ENCODE data around the gene FBXO24.

The FBXO24 gene

DNA sequence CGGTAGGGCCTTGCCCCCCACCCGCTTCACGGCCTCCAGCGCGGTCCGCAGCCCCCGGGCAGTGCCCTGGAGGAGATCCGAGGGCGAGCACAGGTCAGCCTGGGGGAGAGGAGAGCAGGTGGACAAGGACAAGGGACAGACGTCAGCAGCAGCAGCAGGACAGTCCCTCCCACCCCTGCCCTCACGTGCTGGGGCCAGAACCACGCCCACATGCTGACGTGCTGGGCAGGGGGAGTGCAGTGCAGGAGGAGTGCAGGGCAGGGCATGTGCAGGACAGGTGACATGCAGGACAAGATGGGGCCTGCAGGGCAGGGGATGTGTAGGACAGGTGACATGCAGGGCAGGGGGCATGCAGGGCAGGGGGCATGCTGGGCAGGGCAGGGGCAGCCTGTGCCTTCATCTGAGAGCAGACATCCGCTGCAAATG, 10.9 kb upstream of the FBXO24 start:
- FAIRE-seq: no peak

DNA sequence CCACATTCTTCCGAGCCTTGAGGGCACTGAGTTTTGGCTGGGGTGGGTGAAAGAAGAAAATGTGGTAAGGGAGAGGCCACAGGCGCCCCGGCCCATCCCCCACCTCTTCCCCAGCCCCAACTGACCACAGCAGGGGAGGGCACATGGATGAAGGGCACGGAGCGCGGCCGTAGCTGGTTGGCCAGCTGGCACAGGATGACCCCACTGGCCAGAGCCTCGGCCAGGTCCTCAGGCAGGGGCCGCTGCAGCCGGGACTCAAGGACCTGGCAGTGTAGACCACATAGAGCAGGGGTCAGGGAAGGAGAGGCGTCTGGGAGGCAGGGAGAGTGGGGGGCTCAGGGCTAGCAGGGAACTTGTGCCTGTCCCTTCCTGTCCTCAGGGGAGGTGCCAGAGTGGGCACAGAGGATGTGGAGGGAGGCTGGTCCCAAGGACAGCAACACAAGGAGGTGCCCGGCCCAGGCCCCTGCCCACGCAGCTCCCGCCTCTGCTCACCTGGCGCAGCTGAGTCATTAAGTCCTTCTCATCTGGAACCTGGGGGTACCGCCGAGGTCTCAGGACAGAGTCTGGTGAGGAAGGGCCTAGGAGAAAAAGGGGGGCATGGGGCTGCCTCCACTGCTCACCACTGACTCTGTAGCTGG, 10.3 kb upstream of the FBXO24 start:
- no peak for FAIRE-seq

DNA sequence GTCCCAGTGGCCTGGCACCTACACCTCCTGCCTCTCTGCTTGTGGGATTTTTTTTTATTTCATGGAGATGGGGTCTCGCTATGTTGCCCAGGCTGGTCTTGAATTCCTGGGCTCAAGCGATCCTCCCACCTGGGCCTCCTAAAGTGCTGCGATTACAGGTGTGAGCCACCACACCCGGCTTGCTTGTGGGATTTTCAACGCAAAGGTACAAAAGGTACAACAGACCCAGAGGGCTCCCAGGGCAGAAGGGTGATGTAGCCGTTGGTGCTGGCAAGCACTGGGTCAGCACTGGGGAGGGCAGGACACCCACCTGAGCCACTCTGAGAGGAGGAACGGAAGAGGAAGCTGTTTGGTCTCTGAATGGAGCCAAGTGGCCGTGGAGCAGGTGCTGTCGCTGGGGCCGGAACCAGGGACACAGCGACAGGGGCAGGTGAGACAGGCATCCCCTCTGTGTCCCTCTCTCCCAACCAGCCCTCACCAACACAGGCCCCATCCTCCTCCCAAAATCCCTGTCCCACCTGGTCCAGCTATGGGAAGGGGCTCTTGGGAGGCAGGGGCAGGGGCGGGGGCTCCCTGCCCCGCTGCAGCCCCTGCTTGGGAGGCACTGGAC, 9.6 kb upstream of the FBXO24 start:
- FAIRE-seq: no peak

DNA sequence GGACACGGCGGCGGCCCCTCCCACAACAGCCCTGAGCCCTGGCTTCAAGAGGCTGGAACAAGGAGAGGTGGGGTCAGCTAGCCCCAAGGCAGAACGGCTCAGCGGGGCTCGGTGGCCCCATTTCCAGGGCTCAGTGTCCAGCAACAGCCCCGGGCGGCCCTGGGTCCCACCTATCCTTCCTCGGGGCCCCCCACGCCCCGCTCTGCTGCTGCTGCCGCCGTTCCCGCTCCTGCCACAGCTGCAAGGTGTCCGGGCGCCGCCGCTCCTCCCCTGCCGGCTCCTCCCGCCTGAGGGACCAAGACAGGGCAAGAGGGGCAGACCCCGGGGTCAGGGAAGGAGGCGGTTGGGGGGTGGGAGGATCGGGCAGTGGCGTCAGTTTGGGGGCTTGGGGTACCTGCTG, 9.0 kb upstream of the FBXO24 start:
- no peak for FAIRE-seq

DNA sequence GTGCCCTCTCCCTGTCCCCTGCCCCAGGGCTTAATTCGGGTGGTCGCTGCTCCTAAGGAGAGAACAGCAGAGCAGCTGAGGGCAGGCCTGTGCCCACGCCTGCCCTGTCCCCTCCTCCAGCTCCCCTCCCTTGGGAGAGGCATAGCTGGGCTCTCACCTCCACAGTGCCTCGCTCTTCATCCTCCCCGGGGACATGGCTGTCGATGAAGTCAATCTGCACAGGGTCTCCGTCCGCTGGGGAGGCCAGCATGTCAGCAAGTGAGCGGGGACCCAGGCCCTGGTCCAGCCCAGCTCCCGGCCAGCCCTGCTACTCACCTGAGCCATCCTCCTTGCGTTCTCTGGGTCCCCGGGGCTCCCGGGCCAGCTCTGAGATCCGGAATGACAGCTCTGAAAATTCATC, 8.6 kb upstream of the FBXO24 start:
- FAIRE-seq: no peak

DNA sequence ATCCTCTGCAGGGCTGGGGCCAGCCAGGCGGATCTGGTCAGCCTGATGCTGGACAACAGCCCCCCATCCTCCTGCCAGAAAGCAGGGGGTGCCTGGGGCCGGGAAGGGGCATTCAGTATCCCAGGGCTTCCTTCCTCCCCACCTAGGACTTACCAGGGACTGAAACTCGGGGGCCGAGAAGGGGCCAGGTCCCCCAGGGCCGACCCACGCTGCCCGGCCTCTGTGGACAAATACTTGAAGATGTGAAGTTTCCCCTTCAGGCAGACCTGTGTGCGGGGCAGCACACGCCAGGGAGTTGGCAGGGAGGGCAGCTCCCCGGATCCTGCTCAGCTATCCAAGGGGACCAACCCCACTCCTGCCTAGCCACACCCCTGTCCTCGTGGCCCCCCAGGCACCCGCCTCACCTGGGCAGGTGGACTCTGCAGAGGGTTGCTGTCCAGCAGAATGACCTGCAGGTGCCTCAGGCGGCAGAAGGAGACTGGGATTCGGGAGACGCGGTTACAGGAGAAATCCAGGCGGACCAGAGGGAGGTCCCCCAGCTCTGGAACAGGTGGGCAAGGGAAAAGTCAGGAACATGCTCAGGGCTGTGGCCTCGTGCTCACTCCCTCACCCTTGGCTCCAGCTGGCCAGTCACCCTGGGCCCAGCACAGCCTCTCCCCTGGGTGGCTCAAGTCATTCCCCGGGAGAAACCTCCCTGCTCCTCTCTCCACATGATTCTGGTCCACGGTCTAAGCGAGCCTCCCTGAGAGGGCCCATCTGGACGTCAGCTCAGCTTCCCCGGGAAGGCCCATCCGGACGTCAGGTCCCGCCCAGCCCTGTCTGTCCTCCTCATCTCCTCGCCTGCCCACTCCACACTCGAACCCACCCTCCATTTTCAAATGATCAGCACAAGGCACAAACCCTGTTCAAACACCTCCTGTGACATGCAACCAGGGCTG, 7.6 kb upstream of the FBXO24 start:
- no peak for FAIRE-seq

DNA sequence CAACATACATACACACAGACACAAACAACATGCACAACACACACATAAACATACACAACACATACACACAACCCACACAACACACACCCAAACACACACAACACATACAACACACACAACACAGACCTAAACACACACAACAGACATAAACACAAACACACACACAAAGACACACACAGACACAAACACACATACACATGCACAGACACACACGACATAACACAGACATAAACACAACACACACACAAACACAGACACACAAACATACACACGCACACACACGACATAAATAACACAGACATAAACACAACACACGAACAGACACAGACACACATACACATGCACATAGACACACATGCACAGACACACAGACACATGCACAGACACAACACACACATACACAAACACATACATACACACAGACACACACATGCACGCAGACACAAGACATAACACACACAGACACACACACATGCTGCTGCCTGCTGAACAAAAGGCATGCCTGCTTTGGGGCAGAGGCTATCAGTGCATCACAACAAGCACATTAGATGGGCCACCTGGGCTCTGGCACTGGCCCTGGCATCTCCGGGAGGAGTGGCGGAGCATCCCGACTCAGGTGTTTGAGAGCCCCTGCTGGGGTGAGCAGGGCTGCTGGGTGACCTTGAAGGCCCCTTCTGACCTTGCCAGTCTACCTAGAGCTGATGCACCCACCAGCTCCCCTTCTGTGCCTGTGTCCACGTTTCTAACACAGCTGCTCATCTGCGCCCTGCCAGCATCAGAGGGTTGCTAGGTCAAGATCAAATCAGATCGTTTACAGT, 5.5 kb upstream of the FBXO24 start:
- no peak for FAIRE-seq

DNA sequence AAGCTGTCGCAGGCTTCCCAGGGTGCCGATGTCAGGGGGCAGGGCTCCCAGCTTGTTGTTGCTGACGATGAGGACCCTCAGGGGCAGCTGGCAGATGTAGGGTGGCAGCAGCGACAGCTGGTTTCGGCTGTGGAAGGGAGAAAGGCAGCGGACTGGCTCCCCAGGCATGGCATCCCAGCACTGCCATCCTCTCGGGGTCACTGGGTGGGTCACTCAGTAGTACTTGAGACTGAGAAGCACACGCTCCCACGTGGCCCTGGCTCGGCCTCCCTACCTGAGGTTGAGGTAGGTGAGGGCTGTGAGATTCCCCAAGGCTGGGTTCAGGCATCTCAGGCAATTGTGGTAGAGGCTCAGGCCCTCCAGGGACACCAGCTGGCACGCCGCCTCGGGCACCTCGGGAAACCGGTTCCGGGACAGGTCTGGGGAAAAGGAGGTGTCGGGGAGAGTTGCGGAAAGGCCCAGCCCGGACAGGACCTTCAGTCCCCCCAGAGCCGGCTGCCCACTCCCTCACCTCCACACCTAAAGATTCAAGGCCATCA, 4.0 kb upstream of the FBXO24 start:
- FAIRE-seq: no peak

DNA sequence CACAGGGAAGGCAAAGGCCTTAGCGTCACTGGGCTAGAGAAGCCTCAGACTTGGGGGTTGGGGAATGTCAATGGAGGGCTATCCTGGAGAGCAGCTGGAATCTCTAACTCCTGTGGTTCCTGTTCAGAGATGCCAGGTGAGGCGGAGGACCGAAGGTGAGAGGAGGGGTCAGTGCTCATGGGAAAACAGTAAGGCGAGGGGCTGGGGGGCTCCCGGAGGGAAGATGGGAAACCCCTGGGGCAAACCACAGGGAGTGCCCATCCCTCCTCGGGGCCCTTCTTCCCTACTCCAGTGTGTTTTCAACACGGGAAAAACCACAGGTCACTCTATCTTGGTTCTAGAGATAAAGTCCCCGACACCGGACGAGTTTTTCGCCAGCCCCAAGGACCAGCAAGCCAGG, 3.5 kb upstream of the FBXO24 start:
- no peak for FAIRE-seq

DNA sequence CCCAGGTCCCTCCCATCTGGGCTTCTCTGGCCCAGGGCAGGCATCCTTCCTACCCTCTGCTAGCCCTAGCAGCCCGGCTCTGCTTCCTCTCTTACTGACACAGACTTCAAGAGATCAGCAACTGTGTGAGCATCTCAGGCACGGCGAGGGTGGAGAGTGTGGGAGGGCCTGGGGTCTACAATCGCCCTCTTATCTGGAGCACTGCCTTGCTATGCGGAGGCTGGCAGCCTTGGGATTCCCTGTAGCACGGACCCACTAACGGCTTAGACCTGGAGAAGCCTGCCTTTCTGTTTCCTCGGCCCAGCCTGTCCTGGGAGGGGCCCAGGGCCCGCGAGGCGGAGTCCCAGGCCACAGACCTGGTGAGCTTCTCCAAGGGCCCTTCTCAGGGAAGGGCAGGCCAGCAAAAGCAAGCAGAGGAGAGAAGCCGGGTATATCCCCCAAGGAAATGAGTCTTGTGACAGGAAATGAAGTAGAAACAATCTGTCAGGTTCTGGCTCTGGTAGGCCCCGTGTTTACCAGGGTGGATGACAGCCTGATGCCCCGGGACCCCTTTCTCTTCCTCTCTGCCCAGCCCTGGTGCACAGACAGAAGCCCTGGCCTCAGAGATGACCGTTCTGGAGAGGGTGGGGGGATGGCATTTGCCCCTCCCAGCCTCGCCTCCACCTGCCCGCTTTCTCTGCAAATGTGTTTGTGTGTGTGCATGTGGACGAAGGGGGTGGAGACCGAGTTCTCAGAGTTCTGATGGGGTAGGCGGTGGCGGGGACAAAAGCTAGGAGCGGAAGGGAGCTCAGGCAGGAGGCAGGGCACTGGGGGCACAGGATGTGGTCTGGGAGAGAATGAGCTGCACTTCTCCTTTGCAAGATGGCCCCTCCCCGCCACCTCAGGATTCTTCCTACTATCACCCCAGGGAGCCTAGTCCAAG, 2.7 kb upstream of the FBXO24 start:
- no peak for FAIRE-seq

DNA sequence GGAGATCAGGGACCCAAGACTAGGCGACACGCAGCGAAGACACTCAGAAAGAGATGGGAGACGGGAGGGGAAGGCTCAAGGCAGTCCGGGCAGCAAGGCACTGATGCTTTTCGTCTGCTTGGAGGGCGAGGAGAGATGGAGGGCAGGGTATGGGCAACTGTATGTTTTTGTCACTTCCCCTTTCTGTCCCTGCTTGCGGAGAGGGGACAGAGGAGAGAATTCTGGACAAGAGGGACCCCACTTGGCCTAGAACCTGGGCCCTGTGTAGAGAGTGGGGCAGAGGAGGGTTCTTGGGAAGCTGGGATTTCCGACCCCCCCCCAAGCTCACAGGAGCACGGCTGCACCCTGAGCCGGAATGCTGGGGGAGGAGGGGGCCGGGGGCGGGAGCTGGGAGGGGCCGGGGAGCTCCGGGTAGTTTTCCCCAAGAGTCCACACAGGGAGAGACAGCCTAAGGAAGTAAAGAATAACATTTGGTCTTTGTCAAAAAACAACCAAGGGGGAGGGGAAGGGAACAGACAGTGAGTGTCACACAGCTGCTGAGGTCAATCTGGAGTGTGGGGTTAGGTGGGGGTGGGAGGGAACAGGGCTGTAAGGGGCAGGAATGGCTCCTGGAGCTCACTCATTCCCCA, 2.0 kb upstream of the FBXO24 start:
- FAIRE-seq: no peak

DNA sequence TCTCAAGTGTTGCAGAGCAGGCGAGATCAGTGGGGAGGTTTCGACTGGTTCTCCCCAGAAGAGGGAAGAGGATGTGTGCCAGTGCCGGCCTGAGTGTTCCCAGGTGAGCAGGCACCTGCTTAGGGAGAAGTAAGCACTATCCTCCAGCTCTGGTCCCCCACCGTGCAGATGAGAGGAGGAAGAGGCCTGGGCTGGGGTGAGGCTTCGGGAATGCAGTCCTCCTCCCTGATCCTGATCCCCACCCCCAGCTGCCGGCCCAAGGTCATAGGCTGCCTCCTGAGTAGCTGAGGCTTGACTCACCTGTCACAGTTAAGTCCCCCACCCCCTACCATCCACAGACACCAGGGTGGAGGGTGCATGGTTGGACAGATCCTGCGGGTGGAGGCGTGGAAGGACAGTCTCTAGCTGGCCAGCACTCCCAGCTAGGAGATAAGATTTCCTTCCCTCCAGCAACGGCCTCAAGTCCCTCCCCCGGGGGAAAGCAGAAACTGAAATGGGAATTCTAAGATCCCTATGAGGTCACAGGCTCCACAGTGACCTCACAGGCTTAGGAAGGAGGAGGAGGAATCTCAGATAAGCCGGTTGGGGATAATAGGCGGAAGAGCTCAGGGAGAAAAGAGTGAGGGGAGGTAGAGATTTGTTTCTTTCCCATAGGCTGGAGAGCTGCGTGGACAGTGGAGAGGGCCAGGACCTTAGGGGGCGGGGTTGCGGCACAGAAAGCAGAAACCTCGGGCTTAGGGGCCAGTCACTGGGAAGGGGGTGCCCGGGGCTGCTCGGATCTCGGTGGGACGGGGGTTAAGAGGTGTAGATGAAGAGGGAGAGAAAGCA, 1.2 kb upstream of the FBXO24 start:
- no peak for FAIRE-seq

DNA sequence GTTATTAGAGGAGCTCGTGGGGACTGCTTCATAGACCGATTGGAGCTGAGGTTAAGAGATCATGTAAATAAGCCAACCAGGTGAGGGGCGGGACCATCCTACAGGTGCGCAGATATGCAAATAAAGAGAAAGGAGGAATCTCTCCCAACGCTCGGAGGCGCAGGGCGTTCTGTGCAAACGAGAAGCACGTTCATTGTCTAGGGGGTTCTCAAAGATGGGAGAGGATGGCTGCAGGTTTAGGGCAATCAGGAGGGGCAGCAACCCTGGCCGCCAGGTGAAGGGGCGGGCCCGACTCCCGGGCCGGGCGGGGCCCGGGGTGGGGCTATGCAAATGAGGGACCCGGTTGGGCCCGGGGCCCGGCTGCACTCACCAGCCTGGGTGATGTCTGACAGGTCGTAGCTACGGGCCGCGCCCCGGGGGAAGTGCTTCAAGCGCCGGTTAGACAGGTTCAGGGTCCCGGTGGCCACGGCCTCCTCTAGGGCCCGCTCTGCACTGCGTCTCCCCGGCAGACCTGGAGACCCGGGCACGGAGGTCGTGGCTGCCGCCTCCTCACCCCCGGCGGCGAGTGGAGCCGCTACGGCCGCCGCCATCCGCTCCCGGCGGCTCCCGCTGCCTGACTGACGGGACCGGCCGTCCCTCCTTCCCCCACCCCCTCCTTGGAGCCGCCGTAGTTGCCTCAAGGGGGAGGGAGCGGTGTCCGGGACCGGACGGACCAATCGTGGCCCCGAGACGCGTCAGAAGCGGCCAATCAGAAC, 440 bp upstream of the FBXO24 start, which contains the start of gene LRCH4:
LRCH4 (minus strand) TSS at position 619 of the 755 bp plus-strand sequence; CDS start at position 590, 29 bp downstream.
- no peak for FAIRE-seq

DNA sequence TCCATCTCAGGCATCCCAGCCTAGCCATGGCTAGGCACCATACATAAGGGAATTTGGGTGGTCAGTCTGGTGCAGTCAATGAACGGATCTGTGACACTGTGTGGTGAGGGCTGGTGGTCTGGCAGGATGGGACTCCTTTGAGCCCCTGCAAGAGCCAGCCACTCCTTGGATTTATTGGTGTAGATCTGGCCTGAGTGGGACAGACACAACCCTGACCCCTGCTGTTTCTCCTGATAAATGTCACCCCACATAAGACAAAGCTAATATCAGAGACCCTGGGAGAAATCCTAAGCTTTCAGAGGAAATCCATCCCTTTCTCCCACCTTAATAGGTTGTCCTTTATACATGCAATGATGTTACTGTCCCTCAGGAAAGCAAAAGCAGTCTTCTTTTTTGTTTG, 2.3 kb downstream of the FBXO24 start:
- FAIRE-seq: no peak

DNA sequence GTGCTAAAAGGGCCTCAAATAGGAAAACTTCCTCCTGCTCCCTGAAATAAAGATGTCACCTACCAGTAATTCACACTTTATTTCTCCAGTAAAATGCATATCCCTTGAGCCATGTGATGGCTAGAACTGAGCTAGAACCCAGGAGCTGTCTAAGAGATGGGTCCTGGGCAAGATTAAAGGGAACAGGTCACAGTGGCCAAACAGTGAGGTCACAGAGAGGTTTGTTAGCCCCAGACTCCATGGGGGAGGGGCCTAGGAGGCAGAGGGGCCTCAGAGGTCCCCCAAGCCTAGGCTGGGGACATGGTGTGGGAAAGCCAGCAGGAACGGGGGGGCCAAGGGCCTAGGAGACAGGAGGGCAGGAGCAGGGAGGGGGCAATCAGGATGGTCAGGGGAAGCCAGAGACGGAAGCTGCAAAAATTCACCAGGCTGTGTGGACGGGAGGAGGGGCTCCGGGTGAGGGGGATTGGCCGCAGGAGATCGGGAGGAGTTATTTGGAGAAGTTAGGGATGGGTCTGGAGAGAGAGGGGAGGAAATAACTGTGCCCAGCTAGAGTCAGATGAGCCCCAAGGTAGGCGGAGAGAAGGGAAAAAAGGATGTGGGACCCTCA, 3.3 kb downstream of the FBXO24 start:
- FAIRE-seq: no peak

DNA sequence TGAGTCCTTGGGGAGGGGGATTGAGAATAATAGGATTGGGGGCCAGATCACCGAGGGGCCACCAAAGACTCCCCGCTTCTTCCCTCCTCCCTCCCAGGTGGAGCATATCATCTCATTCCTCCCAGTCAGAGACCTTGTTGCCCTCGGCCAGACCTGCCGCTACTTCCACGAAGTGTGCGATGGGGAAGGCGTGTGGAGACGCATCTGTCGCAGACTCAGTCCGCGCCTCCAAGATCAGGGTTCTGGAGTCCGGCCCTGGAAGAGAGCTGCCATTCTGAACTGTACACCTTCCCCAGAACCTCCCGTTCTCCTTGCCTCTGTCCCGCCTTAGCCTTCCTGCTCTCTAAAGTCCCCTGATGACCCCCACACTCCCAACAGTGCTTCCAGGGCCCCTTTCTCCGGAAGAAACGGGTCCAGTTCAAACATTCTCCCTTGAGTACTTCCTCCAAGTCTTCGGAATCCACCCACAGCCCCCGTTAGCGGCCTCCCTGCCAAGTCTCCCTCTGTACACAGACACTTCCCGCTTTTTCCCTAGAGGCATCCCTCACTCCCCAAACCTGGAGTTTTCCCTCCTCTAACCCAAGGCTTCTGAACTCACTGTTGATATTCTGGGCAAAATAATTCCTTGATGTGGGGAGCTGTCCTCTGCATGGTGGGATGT, 4.1 kb downstream of the FBXO24 start:
- FAIRE-seq: no peak

DNA sequence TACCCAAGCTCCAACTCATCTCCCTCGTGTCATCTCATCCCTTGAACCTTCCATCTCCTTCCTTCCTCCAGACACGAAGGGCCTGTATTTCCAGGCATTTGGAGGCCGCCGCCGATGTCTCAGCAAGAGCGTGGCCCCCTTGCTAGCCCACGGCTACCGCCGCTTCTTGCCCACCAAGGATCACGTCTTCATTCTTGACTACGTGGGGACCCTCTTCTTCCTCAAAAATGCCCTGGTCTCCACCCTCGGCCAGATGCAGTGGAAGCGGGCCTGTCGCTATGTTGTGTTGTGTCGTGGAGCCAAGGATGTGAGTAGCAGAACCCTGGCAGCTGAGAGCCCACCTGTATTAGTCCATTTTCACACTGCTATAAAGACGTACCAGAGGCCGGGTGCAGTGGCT, 5.5 kb downstream of the FBXO24 start:
- no peak for FAIRE-seq

DNA sequence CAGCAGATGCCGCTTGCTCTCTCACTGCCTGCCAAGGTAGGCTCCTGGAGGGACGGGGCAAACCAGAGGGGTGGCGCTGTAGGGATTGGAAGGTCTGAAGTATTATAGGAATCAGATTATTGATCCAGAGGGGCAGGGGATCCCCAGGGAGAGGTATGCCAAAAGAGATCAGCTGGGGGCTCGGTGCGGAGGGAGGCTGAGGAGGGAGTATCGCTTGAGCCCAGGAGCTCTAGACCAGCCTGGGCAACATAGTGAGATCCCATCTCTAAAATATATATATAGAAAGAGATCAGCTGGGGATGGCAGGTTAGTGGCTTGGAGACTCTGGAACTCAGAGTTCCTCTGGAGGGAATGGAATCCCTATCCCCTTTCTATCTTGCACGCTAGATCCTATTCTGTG, 9.1 kb downstream of the FBXO24 start:
- no peak for FAIRE-seq
